WTC11 (cell line): ENCODE results near the gene RHBDD2. TPM values are rescaled to one million over a fixed set of nuclear protein-coding genes. Genes with fewer than 3 reads are reported as not detected.
"Not testable (repeated sequence)": the region's sequence is repeated elsewhere in the genome, so short reads cannot be mapped to it uniquely, and the experiment has no call there.

Experiments used
- ATAC-seq: fragments of 200-7000 bp; cut with Tn5 transposase; 2 replicates; pipeline ENCODE4 v1.10.0; 2021; ENCODE audit warnings: mild to moderate bottlenecking, moderate library complexity
- CTCF ChIA-PET: fragments of 300-600 bp; sonication (Branson Sonifier 250); formaldehyde crosslinking; loops from one replicate; lab custom pipeline; 2021; ENCODE audit warnings: antibody characterized with exemption; lab: Charles Lee
- POLR2A ChIA-PET: fragments of 350-600 bp; sonication (Branson Sonifier 250); formaldehyde crosslinking; loops from one replicate; lab custom pipeline; 2021; ENCODE audit warnings: antibody characterized with exemption; lab: Charles Lee
- DNase-seq: peaks from one replicate; pipeline ENCODE4 v3.0.0; 2021; ENCODE audit warnings: low spot score
- H3K27ac Mint-ChIP-seq: 2 replicates; pipeline ENCODE4 v1.8.0; 2021; ENCODE audit warnings: mixed read lengths
- H3K27me3 Mint-ChIP-seq: 2 replicates; pipeline ENCODE4 v1.8.0; 2021; ENCODE audit warnings: low read depth, mild to moderate bottlenecking, moderate library complexity, mixed read lengths
- H3K36me3 Mint-ChIP-seq: 2 replicates; pipeline ENCODE4 v1.8.0; 2021; ENCODE audit warnings: mixed read lengths
- H3K4me1 Mint-ChIP-seq: 2 replicates; pipeline ENCODE4 v1.8.0; 2022; ENCODE audit warnings: mixed read lengths
- H3K4me3 Mint-ChIP-seq: 2 replicates; pipeline ENCODE4 v1.8.0; 2021; ENCODE audit warnings: mild to moderate bottlenecking, moderate library complexity, mixed read lengths
- H3K9me3 Mint-ChIP-seq: 2 replicates; pipeline ENCODE4 v1.8.0; 2021; ENCODE audit warnings: mixed read lengths
- AR ChIP-seq: fragments of 250-450 bp; sonication (Bioruptor Pico); IDR thresholded peaks from 2 replicates; pipeline ENCODE4 v1.9.0; 2021; ENCODE audit warnings: mild to moderate bottlenecking
- E2F4 ChIP-seq: sonication (generic); formaldehyde crosslinking; IDR thresholded peaks from 2 replicates; pipeline ENCODE4 v1.8.1; 2022; ENCODE audit warnings: low read depth, mild to moderate bottlenecking, moderate library complexity, missing genetic modification reagents, borderline replicate concordance
- FOXK1 ChIP-seq: sonication (generic); formaldehyde crosslinking; IDR thresholded peaks from 2 replicates; pipeline ENCODE4 v1.8.0; 2022; ENCODE audit warnings: mild to moderate bottlenecking, moderate library complexity, missing genetic modification reagents
- FOXP4 ChIP-seq: sonication (generic); formaldehyde crosslinking; IDR thresholded peaks from 2 replicates; pipeline ENCODE4 v1.8.0; 2022; ENCODE audit warnings: mild to moderate bottlenecking, missing genetic modification reagents
- IRF2 ChIP-seq: sonication (generic); formaldehyde crosslinking; IDR thresholded peaks from 2 replicates; pipeline ENCODE4 v1.8.0; 2022; ENCODE audit warnings: low read depth, missing genetic modification reagents, borderline replicate concordance
- JUN ChIP-seq: sonication (generic); formaldehyde crosslinking; IDR thresholded peaks from 2 replicates; pipeline ENCODE4 v1.8.0; 2023; ENCODE audit warnings: mild to moderate bottlenecking, missing genetic modification reagents
- MLX ChIP-seq: sonication (generic); formaldehyde crosslinking; IDR thresholded peaks from 2 replicates; pipeline ENCODE4 v1.8.1; 2023; ENCODE audit warnings: mild to moderate bottlenecking, missing genetic modification reagents, moderate library complexity
- TEAD4 ChIP-seq: sonication (generic); formaldehyde crosslinking; IDR thresholded peaks from 2 replicates; pipeline ENCODE4 v1.8.0; 2022; ENCODE audit warnings: mild to moderate bottlenecking, missing genetic modification reagents
- USF1 ChIP-seq: sonication (generic); formaldehyde crosslinking; IDR thresholded peaks from 2 replicates; pipeline ENCODE4 v1.8.0; 2022; ENCODE audit warnings: mild to moderate bottlenecking, missing genetic modification reagents
- ZBTB43 ChIP-seq: sonication (generic); formaldehyde crosslinking; IDR thresholded peaks from 2 replicates; pipeline ENCODE4 v1.8.1; 2023; ENCODE audit warnings: mild to moderate bottlenecking, missing genetic modification reagents
- ZNF121 ChIP-seq: sonication (generic); formaldehyde crosslinking; IDR thresholded peaks from 2 replicates; pipeline ENCODE4 v1.8.0; 2023; ENCODE audit warnings: missing genetic modification reagents
- ZNF138 ChIP-seq: sonication (generic); formaldehyde crosslinking; conservative IDR thresholded peaks from 2 replicates; pipeline ENCODE4 v1.8.1; 2022; ENCODE audit warnings: mild to moderate bottlenecking, moderate library complexity, missing genetic modification reagents
- total RNA-seq: library from RNA; stranded (reverse); gene quantifications from 3 replicates; pipeline ENCODE4 v1.2.3, GENCODE V29; 2021

RHBDD2 gene
- total RNA-seq, 1 experiment from 2014 or later: 34.3 TPM

GRCh38 chr7:75836798-75837197, 42.0 kb upstream of the RHBDD2 start:
- H3K27ac Mint-ChIP-seq: no peak overlapping the region
- CTCF ChIA-PET: no interaction called here
- no peak for TF ChIP-seq FOXK1
- DNase-seq (no peak), ATAC-seq (no peak)
- no peak overlapping the region for H3K4me3 Mint-ChIP-seq
- H3K4me1 Mint-ChIP-seq: no peaks in the 10 kb centered on the region
- POLR2A ChIA-PET: no interaction called here
- peaks cover 4% of the 10 kb centered on the region; the same call in 1 of the 2 replicates for H3K27me3 Mint-ChIP-seq
- H3K36me3 Mint-ChIP-seq: no peaks in the 10 kb centered on the region
- H3K9me3 Mint-ChIP-seq: no peaks in the 10 kb centered on the region

- not testable (repeated sequence) for ATAC-seq, DNase-seq, H3K4me3 Mint-ChIP-seq, H3K9me3 Mint-ChIP-seq, H3K27me3 Mint-ChIP-seq, H3K27ac Mint-ChIP-seq, H3K36me3 Mint-ChIP-seq, H3K4me1 Mint-ChIP-seq
- CTCF ChIA-PET: interaction anchor here (0.7 kb wide), 1 partner anchor 134 kb away, joined by 3 read pairs; no protein-coding TSS in a partner anchor
- POLR2A ChIA-PET: interaction anchor here (0.7 kb wide), 1 partner anchor 182 kb away, joined by 5 read pairs; no protein-coding TSS in a partner anchor
These were observed 40.4 kb upstream of the RHBDD2 start for GRCh38 chr7:75838281-75838930.

- ATAC-seq: no peak
- Mint-ChIP-seq H3K27ac (no peak overlapping the region), H3K4me3 (no peak overlapping the region), H3K4me1 (no peaks in the 10 kb centered on the region), H3K27me3 (no peaks in the 10 kb centered on the region; the same call in 1 of the 2 replicates), H3K9me3 (no peaks in the 10 kb centered on the region), H3K36me3 (no peaks in the 10 kb centered on the region)
- no peak for DNase-seq
- CTCF ChIA-PET: interaction anchor here (1.3 kb wide), 1 partner anchor 180 kb away, joined by 3 read pairs; no protein-coding TSS in a partner anchor
- TF ChIP-seq ZNF121 (CRISPR knock-in tag) (peak; percentile 76), AR (CRISPR knock-in tag) (no peak), USF1 (CRISPR knock-in tag) (no peak)
- TF ChIP-seq, all 79 proteins: peak for 1
- POLR2A ChIA-PET: interaction anchor here (0.6 kb wide), 1 partner anchor 168 kb away, joined by 3 read pairs; no protein-coding TSS in a partner anchor
These were observed 38.8 kb upstream of the RHBDD2 start for GRCh38 chr7:75840029-75840428.

GRCh38 chr7:75842836-75843446, 35.9 kb upstream of the RHBDD2 start:
- no peak for TF ChIP-seq MLX
- no peak for TF ChIP-seq IRF2 (CRISPR knock-in tag)
- ChIA-PET CTCF (no interaction called here), POLR2A (no interaction called here)
- DNase-seq (no peak), ATAC-seq (no peak)
- H3K4me1 Mint-ChIP-seq: no peaks in the 10 kb centered on the region
- H3K36me3 Mint-ChIP-seq: no peaks in the 10 kb centered on the region
- H3K4me3 Mint-ChIP-seq: no peak overlapping the region
- no peak overlapping the region for H3K27ac Mint-ChIP-seq
- H3K27me3 Mint-ChIP-seq: no peaks in the 10 kb centered on the region; the same call in 1 of the 2 replicates
- H3K9me3 Mint-ChIP-seq: no peaks in the 10 kb centered on the region

GRCh38 chr7:75843613-75844116, 35.2 kb upstream of the RHBDD2 start:
- ATAC-seq (no peak), DNase-seq (no peak)
- ChIA-PET CTCF (no interaction called here), POLR2A (no interaction called here)
- Mint-ChIP-seq H3K9me3 (no peaks in the 10 kb centered on the region), H3K27me3 (no peaks in the 10 kb centered on the region; the same call in 1 of the 2 replicates), H3K36me3 (no peaks in the 10 kb centered on the region), H3K4me3 (no peak overlapping the region), H3K4me1 (no peaks in the 10 kb centered on the region), H3K27ac (no peak overlapping the region)
- TF ChIP-seq JUN (CRISPR knock-in tag) (no peak), E2F4 (no peak), ZBTB43 (CRISPR knock-in tag) (no peak), FOXP4 (CRISPR knock-in tag) (no peak), TEAD4 (CRISPR knock-in tag) (no peak), ZNF138 (CRISPR knock-in tag) (no peak)
